HK-2 (cell line): ENCODE results near the gene PACS1.
"Not testable (repeated sequence)": the region's sequence is repeated elsewhere in the genome, so short reads cannot be mapped to it uniquely, and the experiment has no call there.

ENCODE experiments used
- DNase-seq: peaks from one replicate; pipeline ENCODE4 v3.0.0-alpha.2; 2018; ENCODE audit not compliant: unreplicated experiment

PACS1 gene

DNA sequence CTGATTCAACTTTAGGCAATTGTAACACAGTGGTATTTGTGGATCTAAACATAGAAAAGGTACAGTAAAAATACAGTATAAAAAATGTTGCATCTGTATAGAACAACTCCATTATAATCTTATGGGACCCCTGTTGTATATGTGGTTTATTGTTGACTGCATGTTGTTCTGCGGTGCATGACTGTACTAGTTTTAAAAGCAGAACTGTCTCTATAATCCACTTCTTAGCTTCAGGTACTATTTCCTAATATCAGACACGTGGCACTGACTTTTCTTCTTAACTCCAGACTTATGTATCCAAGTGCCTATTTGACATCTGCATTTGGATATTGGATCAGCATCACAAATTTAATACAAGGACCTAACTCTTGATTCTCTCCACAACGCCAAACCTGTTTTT lies 41.1 kb downstream of the PACS1 start:
- DNase-seq, result no peak

DNA sequence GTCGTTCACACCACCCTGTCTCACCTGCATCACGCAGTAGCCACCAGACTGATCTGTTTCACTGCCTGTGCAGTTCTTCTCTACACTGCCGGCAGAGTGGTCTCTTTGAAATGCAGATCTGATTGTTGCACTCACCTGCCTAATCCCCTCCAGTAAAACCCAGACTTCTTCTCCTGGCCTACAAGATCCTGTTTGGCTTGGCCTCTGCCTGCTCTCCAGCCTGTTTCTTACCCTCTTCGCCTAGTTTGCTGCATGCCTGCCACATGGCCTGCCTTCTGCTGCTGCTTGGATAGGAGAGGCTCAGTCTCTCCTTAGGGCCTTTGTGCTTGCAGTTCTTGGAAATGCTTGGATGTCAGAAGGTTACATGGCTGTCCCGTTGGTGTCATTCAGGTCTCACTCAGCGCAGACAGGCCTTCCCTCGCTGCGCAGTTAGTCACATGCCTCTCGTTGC lies 42.0 kb downstream of the PACS1 start:
- no peak for DNase-seq

DNA sequence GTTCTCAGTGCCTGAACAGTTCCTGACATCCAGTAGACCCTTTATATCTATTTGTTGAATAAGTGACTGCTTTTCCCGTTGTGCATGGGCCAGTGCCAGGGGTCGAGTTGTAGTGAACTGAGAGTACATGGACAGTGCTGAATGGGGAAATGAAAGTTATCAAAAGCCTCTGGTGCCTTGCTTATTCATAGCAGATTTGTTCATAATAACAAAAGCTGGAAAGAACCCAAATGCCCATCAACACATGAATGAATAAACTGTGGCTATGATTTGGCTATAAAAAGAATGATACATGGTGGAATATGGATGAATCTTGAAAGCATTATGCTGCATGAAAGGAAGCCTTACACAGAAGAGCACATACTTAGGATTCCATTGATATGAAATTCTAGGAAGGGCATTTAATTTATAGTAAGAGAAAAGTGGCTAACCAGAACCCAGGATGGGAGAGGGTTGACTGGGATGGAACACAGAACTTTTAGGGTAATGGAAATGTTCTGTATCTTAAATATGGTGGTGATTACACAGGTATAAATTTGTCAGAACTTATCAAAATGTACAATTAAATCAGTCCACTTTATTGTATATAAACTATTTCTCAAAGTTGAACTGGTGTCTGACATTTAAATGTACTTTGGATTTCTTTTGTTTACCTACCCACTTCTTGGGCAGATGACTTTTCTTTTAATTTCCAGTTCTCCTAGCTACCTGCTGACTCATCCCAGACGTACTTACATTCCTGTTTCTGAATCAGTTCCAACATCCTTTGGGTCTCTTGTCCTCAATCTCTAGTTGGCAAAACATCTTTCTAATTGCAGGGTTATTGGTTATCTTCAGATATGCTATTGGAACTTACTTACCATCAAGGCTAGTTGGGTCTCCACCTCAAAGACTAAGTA lies 42.8 kb downstream of the PACS1 start:
- DNase-seq, result no peak

DNA sequence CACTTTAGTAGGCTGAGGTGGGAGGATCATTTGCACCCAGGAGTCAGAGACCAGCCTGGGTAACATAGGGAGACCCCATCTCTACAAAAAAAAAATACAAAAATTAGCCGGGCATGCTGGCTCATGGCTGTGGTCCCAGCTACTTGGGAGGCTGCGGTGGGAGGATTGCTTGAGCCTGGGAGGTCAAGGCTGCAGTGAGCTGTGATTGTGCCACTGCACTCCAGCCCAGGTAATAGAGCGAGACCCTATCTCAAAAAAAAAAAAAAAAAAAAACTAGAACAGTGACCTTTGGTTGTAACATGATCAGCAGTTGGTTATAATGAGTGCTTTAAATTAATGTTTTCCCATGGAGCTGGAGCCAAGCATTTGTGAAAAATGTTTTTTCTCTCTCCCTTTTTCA lies 44.9 kb downstream of the PACS1 start:
- not testable (repeated sequence) for DNase-seq

DNA sequence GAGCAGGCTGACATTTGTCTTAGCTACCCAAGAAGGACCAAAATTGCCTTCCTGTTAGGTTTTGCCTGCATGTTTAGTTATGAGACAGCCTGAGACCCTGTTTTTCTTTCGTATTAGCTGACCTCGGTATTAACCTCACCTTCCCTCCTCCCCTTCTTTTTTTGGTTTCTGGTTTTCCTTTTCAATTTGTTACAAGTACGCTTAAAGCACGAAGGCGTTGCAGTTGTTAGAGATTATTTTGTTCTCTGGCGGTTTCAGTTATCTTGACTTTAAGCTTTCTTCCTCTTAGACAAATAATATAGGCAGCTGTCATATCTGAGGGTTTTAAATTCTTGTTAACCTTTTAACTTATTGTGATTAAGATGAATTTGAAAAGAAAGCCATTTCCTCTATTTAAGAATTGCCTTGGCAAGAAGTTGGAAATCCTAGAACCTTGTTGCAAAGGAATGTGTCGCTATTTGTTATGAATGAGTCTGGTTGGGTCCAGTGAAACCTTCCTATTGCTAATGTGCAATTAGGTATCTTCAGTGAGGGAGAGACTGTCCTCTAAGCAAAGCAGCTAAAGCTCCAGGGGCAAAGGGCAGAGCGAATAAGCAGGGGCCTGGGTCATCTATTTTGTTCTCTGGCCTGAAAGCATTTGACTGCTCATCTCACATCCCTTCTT lies 45.7 kb downstream of the PACS1 start:
- DNase-seq, result no peak

DNA sequence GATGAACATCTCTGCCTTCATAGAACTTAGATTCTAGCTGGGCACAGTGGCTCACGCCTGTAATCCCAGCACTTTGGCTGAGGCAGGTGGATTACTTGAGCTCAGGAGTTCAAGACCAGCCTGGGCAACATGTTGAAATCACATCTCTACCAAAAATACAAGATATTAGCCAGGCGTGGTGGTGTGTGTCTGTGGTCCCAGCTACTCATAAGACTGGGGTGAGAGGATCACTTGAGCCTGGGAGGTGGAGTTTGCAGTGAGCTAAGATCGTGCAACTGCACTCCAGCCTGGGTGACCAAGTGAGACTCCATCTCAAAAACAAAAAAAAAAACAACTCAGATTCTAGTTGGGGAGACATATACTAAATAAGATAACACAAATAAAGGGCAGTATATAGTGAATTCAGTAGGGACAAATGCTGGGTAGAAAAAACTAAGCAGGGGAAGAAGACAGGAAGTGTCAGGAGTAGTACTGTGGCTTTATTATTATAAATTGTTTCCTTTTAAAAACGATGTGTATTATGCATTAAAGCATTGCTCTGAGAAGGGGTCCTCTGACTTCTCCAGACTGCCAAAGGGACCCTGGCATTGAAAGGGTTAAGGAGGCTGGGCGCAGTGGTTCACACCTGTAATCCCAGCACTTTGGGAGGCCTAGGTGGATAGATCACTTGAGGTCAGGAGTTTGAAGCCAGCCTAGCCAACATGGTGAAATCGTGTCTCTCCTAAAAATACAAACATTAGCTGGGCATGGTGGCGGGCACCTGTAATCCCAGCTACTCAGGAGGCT lies 46.7 kb downstream of the PACS1 start:
- no peak for DNase-seq

DNA sequence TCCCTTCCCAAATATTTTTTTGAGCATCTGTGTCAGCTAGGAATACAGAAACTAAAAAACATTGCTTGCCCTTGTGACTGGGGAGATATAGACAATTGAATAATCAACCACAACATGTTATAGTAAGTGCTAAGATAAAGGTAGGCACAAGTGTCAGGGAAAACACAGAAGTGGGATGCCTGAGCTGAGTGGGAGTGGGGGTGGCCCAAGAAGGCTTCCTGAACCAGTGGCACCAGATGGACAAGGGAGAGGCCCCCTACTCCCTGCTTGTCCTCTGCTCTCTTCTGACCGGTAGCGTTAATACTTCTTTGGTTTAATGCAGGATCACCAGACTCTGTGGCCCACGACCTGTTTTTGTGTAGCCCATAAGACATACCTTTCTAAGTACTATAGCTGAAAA lies 48.8 kb downstream of the PACS1 start:
- no peak for DNase-seq

DNA sequence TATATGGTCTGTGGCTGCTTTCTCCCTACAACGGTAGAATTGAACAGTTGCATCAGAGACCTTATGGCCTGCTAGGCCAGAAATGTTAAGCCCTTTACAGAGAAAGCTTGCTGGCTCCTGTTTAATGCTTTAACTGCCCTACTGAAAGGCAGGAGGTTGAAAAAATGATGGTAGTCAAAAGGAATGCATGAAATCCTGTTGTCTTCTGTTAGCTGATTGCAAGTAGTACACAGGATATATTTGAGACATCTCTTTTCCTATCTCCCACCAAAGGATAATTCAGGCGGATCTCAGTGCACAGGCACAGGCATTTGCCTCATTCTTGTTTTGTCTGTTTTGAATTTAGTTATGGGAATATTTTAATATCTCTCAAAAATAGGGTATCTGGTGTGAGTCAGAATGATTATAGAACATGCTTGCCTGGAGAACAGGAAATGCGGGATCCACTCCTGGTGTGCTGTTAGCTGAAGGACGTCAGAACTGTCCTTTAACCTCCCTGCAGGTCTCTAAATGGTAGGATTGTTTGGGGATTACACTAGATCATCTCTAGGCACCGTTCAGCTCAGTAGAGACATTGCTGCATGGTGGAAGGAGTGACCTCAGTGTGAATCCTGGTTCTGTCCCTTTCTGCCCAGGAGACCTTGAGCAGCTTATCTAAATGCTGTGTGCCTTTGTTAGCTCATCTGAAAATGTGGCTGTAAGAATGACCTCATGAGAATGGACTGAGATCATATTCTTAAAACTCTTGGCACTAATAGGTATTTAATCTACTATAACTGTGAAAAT lies 49.5 kb downstream of the PACS1 start:
- no peak for DNase-seq

DNA sequence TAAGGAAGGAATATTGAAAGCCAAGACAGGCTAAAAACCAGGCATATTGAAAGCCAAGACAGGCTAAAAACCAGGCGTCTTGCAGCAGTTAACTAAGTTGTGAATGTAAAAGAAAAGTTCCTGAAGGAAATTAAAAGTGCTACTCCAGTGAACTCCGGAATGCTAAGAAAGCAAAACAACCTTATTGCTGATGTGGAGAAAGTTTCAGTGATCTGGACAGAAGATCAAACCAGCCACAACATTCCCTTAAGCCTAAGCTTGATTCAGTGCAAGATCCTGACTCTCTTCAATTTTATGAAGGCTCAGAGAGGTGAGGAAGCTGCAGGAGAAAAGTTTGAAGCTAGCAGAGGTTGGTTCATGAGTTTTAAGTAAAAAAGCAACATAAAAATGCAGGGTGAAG lies 51.4 kb downstream of the PACS1 start:
- DNase-seq, result no peak

DNA sequence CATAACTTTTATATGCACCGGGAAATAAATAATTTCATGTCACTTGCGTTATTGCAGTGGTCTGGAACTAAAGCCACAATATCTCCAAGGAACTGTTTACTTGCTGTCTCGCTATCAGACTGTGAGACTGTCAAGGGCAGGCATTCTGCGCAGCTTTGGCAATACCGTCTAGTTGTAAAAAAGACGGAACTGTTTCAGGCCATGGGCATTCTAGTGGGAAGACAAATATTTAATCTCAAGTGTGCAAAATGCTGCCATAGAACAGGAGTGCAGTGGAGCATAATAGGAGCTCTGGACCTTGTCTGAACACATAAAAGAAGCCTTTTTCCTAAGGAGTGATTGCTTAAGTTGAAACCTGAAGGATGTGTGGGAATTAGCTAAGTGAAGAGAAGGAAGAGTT lies 53.8 kb downstream of the PACS1 start:
- DNase-seq, result no peak

DNA sequence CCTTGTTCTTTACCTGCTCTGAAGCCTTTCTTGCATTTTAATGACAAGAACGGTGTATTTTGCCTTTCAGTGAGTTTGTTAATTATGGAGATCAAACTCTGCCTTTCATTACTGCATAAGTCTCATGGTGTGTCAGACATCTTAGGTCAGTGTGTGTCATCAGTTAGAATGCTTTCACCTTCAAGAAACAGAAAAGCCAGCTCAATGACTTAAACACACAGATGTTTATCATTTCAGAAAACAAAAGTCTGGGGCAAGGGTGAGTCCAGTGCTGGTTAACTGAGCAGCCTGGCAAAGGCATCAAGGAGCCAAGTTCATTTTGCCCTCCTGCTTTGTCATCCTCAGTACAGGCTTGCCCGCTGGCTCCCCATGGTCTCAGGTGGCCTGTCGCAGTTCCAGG lies 54.5 kb downstream of the PACS1 start:
- DNase-seq, result no peak

DNA sequence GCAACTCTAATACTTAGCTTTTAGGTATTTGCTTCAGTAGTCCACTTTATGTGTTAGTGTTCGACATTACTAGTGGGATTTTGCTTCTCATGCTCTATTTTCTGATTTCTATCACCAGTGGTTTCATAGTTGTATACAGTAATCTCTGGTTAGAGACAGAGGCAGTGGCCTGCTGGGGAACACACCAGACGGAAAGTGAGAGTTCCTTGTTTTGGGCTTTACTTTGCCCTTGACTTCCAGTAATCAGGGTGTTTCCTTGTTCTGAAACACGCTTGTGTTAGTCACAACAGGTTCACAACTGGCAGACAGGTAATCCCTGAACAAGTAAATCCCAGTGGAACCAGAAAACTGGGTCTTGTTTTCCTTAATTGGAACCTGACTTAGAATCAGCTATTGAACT lies 56.0 kb downstream of the PACS1 start:
- DNase-seq, result no peak

DNA sequence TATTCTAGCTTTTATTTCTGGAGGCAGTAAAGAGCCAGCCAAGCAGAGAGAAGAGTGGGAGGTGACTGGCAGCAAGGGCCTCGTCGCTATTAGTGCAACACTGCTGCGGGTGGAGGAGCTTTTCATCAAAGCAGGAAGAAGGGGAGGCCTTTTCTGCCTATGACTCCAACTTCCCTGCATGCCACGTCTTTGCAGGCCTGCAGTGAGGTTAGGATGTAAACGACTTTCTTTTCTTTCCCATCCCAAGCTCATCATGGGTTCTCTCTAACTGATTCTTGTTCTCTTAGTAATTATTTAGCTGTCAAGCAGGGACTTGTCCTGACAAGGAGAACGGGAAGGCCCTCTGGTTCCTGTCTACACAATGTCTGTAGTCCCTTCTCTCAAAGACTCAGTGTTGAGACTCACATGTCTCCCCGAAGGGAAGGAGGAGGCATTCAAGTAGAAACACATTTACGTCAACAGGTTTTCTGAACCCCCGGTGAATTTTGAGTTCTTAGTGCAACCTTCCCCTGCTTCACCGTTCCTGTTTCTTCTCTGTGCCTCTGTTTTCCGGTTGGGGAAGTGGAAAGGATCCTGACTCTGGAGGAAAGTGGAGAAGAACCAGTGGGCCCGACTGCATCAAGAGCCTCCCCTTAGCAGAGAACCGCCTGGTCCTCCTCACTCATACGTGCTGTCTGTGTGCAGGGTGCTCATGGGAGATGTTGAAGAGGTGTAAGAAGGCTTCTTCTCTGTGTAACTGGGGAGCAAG lies 56.9 kb downstream of the PACS1 start:
- DNase-seq, result no peak

DNA sequence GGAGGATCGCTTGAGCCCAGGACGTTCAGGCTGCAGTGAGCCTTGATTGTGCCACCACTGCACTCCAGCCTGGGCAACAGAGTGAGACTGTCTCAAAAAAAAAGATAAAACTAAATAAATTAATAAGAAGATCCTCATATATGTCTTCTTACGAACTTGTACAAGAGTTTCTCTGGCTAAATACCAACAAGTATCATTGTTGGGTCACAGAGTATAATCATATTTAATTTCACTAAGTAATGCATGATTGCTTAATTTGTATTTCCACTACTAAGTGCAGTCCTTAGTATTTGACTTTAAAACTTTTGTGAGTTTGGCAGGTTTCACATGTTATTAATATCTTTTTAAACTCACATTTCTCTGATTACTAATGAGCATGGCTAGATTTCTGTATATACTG lies 60.9 kb downstream of the PACS1 start:
- no peak for DNase-seq

DNA sequence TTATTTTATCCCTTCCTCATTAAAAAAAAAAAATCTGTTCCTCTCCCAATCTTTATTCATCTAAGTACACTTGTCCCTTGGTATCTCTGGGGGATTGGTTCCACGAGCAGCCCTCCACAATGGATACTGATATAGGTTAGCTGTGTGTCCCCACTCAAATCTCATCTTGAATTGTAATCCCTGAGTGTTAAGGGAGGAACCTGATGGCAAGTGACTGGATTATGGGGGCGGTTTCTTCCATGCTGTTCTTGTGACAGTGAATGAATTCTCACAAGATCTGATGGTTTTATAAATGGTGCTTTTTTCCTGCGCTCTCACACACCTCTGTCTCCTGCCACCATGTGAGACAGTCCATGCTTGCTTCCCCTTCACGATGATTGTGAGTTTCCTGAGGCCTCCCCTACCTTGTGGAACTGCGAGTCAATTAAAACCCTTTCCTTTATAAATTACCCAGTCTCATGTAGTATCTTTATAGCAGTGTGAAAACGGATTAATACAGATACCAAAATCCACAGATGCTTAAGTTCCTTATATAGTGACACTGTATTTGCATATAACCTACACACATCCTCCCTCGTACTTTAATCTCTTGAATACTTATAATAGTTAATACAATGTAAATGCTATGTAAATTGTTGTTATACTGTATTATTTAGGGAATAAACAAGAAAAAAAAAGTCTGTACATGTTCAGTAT lies 62.0 kb downstream of the PACS1 start:
- DNase-seq, result no peak

DNA sequence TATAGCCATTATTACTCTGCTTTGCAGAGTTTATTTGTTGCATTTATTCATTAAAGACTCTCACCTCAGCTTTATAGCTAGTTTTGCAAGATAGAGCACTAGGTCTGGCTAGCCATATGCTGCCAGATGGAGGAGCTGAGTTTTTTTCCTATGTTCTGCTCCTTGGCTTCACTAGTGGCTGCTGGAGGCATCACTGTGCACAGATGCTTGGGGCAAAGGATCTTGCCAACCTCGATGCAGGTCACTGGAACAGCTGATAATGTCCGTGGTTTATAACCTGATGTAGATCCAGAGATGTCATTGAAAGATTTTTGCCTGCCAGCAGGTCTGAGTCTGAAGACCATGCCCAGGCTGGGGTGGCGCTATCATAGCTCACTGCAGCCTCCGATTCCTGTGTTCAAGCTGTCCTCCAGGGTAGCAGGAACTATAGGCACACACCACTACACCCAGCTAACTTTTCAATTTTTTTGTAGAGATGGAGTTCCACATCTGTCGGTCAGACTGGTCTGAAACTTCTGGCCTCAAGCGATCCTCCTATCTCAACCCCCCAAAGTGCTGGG lies 63.2 kb downstream of the PACS1 start:
- no peak for DNase-seq

DNA sequence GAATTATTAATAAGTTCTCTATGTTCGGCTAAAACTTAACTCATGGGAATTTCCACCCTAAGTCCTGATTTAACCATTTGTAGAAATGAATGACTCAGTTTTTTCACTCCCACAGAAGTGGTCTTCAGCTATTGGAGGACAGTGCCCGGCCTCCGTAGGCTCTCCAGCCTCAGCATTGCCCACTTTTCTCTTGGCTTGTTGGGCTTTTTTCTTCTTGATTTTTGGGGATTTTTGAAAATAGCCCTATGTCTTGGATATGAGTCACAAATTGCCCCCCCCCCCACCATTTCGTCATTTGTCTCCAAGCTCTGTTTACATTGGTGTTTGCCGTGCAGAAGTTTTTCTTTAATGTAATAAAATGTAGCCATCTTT lies 66.7 kb downstream of the PACS1 start:
- DNase-seq, result peak; percentile 43

DNA sequence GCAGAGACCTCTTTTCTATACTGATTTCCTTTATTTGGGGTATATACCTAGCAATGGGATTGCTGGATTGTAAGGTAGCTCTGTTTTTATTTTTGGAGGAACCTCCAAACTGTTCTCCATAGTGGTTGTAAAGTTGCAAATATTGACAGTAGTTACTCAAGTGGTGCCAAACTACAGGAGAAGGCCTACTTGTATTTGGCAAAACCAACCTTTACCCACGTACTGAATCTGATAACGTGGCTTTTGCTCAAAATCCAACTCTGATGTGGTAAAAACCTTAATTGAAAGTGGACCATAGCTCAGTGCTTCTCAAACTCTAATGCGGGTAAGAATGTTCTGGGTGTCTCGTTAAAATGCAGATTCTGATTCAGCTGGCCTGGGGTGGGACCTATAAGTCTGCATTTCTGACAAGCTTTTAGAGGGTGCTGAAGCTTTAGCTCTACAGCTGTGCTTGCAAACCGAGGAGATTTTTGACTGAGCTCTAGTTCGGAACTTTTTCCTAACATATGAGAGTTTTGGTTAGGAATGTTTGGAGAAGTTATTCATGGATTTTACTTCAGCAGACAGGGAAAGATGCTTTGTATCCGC lies 69.8 kb downstream of the PACS1 start:
- DNase-seq, result no peak

DNA sequence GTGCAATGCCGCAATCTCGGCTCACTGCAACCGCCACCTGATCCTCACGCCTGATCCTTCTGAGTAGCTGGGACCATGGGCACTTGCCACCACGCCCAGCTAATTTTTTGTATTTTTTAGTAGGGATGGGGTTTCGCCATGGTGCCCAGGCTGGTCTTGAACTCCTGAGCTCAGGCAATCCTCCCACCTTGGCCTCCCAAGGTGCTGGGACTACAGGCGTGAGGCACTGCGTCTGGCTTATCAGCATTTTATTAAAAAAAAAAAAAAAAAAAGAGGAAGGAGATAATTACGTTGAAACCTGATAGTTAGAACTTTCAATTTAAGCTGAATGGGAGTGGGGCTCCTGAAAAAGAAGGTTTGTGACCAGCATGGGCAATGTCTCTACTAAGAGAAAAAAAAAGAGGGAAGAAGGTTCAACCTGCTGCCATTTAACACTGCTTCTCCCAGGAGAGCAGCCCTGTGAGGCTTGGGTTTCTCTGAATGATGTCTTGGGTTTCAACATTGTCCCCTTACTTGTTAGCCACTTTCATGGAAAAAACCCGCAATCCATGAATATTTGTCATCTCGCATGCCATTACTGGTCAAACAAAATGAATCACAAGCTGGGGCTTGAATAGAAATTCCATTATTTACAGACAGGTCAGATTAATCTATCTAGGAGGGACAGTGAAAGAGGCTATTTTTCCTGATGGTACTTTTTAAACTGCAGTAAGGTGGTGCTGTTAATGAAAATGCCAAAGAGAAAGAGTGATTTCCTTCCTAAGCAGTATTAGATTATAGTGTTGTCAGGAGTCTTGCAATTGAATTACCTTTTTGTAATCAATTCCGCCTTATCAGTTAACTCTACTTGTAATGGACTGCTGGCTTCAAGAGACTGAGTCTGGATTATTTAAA lies 72.5 kb downstream of the PACS1 start:
- DNase-seq, result no peak
